NCI-H2081 (cell line): ENCODE data around the gene NDUFA5.

Experiments used
- DNase-seq, 2 experiments: peaks; one replicate each; lab custom pipeline; 2025; lab: John Stamatoyannopoulos, UW

The NDUFA5 gene

DNA sequence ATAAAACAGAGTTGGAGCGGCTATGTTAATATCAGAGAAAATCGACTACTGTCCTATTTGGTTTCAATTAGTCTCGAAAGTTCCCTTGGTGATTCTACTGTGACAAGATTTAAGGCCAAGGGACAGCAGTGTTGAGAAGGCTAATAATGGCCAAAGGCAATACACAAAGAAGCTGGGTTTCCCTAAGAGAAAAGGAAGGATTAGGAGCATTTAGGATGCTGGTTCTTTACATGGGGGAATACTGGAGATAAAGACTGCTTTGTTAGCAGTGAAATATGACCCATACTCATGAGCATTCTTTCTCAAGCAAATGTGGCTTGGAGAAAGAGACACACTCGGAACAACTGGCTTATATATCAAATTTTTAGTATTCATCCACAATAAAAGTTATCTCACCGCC, 55.4 kb downstream of the NDUFA5 start:
- DNase-seq, result no peak

DNA sequence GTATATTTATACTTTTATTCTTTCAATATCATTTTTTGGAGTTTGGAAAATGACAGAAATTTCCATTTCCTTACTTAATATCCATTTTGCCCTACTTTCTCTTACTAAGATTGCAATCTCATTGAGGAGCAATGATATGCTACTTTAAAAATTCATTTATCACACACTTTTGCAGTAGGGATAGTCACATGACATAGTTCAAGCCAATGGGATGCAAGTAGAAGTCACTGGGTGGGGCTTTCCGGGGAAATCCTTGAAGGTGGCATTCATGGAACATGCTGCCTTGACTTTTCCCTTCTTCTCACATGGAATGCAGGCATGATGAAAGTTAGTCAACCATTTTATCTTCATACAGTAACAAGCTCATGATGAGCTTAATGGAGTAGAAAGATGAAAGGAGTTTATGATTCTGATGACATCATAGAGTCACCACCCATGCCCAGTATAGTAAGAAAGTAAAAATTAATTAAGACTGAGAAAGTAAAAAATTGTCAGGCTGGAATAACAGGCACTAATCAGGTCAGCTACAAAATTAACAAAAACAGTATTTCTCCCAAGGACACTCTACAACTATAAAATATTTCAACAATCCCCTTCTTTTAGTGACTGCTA, 56.6 kb downstream of the NDUFA5 start:
- DNase-seq, result no peak

DNA sequence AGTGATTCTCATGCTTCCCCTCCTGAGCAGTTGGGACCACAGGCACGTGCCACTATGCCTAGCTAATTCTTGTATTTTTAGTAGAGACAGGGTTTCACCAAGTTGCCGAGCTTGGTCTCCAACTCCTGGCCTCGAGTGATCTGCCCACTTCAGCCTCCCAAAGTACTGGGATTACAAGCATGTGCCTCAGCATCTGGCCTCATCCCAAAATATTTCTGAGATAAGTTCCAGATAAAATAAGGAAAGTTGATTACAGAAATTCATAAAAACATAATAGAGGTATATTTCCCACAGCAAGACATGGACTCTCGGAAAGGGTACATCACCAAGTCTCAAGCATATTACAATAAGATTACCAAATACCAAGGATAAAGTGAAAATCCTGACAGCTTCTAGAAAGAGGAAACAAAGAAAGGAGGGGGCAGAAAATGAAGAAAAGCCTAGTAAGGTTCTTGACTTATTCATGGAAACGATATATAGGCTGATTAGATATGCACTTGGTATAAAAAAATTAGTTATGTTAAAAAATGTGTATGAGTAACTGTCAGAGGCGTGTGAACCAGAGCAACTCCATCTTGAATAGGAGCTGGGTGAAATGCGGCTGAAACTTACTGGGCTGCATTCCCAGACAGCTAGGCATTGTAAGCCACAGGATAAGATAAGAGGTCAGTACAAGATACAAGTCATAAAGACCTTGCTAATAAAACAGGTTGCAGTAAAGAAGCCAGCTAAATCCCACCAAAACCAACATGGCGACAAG, 58.2 kb downstream of the NDUFA5 start:
- no peak for DNase-seq

DNA sequence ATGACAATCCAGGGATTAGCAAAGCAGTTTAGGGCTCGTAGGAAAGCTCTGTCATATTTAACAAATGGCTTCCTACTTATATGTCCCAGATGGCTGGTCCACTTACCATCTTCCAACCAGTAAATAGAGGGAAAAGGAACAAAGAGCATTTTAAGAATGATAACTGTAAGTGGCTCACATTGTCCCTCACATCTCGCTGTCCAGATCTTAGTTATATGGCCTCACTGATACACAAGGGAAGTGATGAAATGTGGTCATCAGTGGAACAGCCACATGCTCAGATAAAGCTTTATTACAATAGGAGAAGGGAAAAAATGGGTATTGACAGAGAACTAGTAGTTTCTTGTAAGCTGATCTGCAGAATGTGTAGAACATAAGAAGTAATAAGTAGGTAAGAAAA, 59.0 kb downstream of the NDUFA5 start:
- DNase-seq, result no peak

DNA sequence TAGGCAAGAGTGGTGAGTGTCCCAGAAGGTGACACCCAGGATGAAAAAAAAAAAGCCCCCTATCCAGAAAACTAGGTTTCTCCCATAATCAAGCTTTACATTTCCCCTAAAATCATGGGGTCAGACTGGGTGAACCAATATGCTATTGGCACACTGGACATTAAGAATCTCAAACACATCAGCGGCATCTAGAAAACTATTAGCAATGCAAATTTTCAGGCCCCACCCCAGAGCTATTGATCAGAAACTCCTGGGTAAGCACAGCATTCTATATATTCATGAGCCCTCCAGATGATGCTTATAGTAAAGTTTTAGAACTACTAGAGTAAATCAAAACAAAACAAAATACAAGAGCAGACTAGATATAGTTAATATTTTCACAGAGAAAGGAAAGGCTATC, 59.6 kb downstream of the NDUFA5 start:
- no peak for DNase-seq

DNA sequence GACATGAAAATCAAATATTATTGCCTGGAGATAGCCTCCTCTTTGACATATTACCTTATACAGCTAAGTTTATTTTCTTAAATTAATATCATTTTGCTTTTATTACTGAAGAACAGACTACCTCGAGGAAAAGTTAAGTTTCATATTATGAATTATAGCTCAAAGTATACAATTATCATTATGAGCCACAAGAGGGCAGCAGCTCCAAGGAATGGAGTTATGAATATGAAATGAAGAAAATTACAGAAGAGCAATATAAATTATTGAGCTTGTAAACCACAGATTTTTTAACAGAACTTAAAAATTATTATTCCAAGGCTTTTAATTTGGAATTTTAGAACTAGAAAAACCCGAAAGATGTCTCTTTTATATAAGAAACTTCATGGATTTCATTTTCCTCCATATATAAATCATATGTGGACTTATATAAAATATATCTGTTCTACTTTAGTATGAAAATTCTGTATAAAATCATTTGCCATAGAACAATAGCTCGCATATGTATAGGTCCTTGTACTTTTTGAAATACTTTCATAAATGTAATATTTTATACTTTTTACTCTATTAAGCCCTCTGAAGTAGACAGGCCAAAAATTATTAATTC, 63.3 kb downstream of the NDUFA5 start:
- DNase-seq, result peak; percentile 51 to 56

DNA sequence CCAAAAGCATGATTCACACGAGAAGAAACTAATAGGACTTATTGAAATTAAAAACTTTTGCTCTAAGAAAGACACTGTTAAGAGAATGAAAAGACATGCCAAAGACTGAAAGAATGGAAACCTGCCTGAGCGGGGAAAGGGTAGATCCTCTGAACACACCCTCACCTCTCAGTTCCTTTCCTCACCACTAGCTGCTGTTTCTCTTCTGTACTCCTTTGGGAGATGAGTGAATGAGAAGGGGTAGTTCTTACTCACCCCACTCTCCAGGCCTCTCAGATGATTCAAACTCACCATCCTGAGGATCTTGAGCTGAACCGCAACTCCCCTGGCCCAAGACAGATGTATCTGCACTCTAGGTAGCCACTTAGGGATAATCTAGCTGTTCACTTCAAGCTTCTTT, 65.1 kb downstream of the NDUFA5 start:
- no peak for DNase-seq
